RWPE1 (cell line): Measurements from ENCODE around the gene SESN3.

Experiments used
- CTCF ChIA-PET: fragments of 350-600 bp; sonication (Branson Sonifier 250); formaldehyde crosslinking; extraction: SDS; loops from one replicate; lab custom pipeline; 2021; lab: Yijun Ruan, JAX
- POLR2A ChIA-PET: fragments of 400-600 bp; formaldehyde crosslinking; extraction: SDS; loops from one replicate; lab custom pipeline; 2020; ENCODE audit warnings: antibody characterized with exemption; ENCODE audit not compliant: low non-redundant PET; lab: Yijun Ruan, JAX
- DNase-seq: peaks from one replicate; pipeline ENCODE4 v3.0.0; 2012; ENCODE audit warnings: low spot score
- H3K27ac ChIP-seq: fragments of 450-650 bp; 2 replicates; pipeline ENCODE4 v1.5.1; 2017
- TF ChIP-seq, protein P1 (sequence below): fragments of 450-650 bp; conservative IDR thresholded peaks from 2 replicates; pipeline ENCODE4 v1.5.1; 2017; ENCODE audit warnings: low read depth, mild to moderate bottlenecking

The SESN3 gene

DNA sequence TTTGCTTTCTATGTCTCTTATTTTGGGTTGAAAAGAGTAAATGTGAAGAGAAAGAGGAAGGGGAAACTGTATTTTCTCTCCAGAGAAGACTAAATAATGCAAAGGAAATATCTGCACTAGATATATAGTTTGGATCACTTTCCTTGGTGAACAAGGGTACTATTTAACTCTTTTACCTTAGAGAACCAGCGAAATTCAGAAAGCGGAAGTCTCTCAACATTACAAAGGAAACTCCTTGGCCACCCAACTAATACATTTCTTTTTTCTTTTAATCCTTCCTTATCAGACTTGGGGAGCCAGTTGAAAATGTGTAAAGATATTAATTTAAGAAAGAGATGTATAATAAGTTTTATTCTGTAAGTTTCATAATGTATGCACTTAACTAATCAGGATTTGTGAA is 64.2 kb downstream of the SESN3 start:
- POLR2A ChIA-PET, result interaction anchor here (0.7 kb wide), 1 partner anchor 546 kb away, joined by 5 read pairs; no protein-coding TSS in a partner anchor
- H3K27ac ChIP-seq, result no peak overlapping the region
- no peak for DNase-seq
- CTCF ChIA-PET, result interaction anchor here (0.6 to 1.4 kb wide), 3 partner anchors 12 to 539 kb away, joined by 3 to 5 read pairs (median 4); no protein-coding TSS in a partner anchor
- TF ChIP-seq, protein P1, sequence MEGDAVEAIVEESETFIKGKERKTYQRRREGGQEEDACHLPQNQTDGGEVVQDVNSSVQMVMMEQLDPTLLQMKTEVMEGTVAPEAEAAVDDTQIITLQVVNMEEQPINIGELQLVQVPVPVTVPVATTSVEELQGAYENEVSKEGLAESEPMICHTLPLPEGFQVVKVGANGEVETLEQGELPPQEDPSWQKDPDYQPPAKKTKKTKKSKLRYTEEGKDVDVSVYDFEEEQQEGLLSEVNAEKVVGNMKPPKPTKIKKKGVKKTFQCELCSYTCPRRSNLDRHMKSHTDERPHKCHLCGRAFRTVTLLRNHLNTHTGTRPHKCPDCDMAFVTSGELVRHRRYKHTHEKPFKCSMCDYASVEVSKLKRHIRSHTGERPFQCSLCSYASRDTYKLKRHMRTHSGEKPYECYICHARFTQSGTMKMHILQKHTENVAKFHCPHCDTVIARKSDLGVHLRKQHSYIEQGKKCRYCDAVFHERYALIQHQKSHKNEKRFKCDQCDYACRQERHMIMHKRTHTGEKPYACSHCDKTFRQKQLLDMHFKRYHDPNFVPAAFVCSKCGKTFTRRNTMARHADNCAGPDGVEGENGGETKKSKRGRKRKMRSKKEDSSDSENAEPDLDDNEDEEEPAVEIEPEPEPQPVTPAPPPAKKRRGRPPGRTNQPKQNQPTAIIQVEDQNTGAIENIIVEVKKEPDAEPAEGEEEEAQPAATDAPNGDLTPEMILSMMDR, result no peak

DNA sequence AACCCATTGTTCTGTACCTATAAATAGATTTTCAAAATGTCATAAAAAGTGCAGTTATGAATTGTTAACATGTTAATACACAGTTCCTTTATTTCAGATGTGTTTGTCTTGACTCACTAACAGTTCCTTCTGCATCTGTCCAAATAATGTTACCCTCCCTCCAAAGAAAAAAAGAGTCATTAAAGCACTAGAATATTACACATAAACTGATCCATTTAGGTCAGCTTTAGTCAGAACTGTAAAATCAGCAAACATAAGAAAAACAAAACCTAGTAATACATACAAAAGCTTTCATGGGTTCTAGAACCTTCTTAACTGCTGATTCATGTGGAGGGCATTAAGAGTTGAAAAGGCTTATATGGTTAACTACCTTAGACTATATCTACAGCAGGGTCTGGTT is 65.4 kb downstream of the SESN3 start:
- TF ChIP-seq, protein P1, result no peak
- ChIA-PET CTCF (interaction anchor here (1.4 kb wide), 1 partner anchor 540 kb away, joined by 5 read pairs; no protein-coding TSS in a partner anchor), POLR2A (no interaction called here)
- H3K27ac ChIP-seq, result no peak overlapping the region
- no peak for DNase-seq

DNA sequence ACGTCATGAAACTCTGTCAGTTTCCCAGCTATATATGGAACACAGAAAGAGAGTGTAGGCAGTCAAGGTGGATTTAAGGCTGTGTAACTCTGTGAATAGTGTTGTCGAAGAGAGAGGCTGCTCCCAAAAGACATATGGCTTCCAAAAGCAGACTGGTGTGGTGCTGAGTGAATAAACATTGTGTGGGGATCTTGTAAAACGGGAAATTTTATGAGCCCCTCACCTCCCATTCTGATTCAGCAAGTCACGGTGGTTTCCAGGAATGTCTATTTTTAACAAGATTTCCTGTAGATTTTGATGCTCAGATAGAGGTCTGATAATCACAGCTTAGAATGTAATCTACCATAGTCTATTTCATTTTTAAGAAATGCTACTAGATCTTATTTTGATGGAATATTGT is 67.9 kb downstream of the SESN3 start:
- no peak overlapping the region for H3K27ac ChIP-seq
- TF ChIP-seq, protein P1, result no peak
- POLR2A ChIA-PET, result no interaction called here
- CTCF ChIA-PET, result interaction anchor here (0.6 to 1.5 kb wide), 2 partner anchors 542 to 580 kb away, joined by 4 read pairs; no protein-coding TSS in a partner anchor
- no peak for DNase-seq

DNA sequence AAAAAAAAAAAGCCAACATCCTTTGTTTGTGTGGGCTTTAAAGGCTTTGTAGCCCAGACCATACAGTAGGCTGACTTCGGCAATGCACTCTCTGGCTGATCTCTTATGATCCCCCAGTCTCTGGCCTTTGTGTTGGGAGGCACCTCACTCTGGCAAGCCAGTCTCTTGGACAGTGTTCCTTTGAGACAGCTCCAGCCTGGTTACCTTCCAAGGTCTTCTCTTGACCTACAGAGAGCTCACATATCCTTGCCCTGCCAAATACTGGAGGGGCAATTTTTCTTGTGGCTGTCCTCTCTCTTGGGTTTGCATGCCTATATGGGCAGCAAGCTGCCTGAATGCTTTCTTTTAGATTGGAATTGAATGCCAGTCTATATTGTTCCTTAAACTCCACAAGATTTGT is 69.8 kb downstream of the SESN3 start:
- H3K27ac ChIP-seq, result no peak overlapping the region
- ChIA-PET CTCF (interaction anchor here (0.6 kb wide), 1 partner anchor 547 kb away, joined by 3 read pairs; no protein-coding TSS in a partner anchor), POLR2A (no interaction called here)
- TF ChIP-seq, protein P1, result no peak
- no peak for DNase-seq

DNA sequence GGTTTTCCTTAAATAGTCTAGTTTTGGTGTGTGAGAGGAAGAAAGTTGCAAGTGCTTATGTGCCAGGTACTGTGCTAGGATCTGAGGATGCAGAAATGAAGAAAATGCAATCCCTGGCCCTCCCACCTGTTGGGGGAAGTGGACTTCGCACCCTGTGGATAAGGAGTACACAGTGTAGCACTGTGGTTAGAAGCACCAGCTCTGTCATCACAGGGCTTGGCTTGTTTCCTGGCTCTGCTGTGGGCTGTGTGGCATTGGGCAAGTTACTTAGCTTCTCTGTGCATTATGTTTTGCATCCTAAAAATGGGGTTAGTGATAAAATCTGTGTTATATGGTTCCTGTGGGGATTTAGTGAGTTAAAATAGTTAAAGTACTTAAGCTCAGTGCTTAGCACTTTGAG is 73.2 kb downstream of the SESN3 start:
- H3K27ac ChIP-seq, result no peak overlapping the region
- TF ChIP-seq, protein P1, result no peak
- CTCF ChIA-PET, result no interaction called here
- DNase-seq, result no peak
- POLR2A ChIA-PET, result no interaction called here

DNA sequence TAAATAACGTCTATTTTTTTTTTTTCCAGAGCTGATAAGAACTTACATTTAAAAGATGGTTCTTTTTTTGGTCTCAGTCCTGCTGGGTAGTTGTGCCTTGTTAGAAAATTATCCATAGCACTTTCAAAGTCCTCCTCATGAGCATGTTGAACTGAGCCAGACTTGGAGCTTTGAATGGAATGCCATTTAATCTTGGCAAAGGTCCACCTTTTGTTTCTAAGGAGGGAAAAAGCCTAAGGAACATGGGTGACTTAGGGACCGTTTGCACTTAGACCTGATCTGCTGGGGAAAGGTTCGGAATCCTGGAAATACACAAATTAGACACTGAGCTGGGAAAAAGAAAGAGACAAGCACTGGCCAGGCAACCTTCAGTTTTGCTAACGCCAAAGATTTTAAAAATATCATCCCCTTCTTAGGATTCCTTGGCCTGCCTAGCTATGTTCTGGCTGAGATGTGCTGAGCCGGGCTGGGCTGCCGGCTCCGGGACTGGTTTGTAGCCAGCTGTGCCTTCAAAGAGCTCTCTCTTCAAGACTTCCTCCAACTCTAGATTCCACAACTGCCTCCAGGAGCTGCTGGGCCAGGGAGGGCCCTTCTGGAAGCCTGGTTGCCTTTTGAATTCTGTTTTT is 74.0 kb downstream of the SESN3 start:
- ChIA-PET CTCF (interaction anchor here (0.6 kb wide), 1 partner anchor 568 kb away, joined by 3 read pairs; no protein-coding TSS in a partner anchor), POLR2A (no interaction called here)
- TF ChIP-seq, protein P1, result no peak
- no peak overlapping the region for H3K27ac ChIP-seq
- DNase-seq, result no peak
